Prostate gland (tissue), 2 donors: ENCODE results near the gene ATP23.

Experiments used
- POLR2AphosphoS5 ChIP-seq: sonication (generic); formaldehyde crosslinking; IDR thresholded peaks from one replicate; pipeline ENCODE4 v1.6.1; 2017; ENCODE audit warnings: antibody characterized with exemption
- TF ChIP-seq, protein P1 (sequence below), 4 experiments: fragments of 200-600 bp in 2 of 4; fragments of 450-650 bp in 2 of 4; sonication (generic) in 2 of 4; IDR thresholded peaks; 1 replicate in 3 of 4; 2 replicates in 1 of 4; pipeline ENCODE4 v1.5.1; 2016 to 2019; ENCODE audit warnings: antibody characterized with exemption in 4 of 4, mild to moderate bottlenecking in 2 of 4, moderate library complexity in 2 of 4

DNA sequence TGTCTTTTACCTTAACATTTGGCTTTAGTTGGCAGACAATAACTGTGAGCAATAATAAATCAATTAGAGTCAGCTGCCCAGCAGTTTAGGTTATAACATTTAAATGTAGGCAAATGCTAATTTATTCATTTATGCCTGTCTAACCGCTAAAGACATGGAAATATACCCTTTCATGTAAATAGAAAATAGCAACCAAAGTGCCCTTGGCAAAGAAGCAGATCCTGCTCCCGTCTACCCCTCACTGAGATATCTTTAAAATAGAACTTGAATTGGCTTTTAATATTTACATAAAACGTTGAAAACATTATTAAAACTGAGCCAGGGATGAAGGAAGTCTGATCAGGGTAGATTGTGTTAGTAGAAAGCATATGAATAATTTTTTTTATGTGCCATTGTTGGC lies 67.3 kb downstream of the ATP23 start:
- TF ChIP-seq, protein P1, sequence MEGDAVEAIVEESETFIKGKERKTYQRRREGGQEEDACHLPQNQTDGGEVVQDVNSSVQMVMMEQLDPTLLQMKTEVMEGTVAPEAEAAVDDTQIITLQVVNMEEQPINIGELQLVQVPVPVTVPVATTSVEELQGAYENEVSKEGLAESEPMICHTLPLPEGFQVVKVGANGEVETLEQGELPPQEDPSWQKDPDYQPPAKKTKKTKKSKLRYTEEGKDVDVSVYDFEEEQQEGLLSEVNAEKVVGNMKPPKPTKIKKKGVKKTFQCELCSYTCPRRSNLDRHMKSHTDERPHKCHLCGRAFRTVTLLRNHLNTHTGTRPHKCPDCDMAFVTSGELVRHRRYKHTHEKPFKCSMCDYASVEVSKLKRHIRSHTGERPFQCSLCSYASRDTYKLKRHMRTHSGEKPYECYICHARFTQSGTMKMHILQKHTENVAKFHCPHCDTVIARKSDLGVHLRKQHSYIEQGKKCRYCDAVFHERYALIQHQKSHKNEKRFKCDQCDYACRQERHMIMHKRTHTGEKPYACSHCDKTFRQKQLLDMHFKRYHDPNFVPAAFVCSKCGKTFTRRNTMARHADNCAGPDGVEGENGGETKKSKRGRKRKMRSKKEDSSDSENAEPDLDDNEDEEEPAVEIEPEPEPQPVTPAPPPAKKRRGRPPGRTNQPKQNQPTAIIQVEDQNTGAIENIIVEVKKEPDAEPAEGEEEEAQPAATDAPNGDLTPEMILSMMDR (IDR thresholded peaks at IDR 0.05), result no peak
- no peak for TF ChIP-seq POLR2AphosphoS5
